ENCODE measurements around the gene CLDN10. TPM values are rescaled to one million over a fixed set of nuclear protein-coding genes. Genes with fewer than 3 reads are reported as not detected.

Gene CLDN10
- total and polyA plus RNA-seq, 2 of the 8 experiments (the other 6 are each of a cell fraction or from before 2014, with no cell fraction given): 41.2 to 43.6 TPM

GRCh38 chr13:95535243-95535642 is 17.3 kb upstream of the CLDN10 start (continued):
- TF ChIP-seq CHD7 (IDR thresholded peaks at IDR 0.05; ENCODE audit: insufficient replicate concordance, low read length) (no peak), SP2 (IDR thresholded peaks at IDR 0.05; ENCODE audit: low read length) (no peak), CREB1 (IDR thresholded peaks at IDR 0.05) (no peak), CEBPB (IDR thresholded peaks at IDR 0.05; ENCODE audit: low read depth, low read length) (no peak)
